HG03575 (cell line): Measurements from ENCODE around the gene CCDC88B.

Experiments
- ATAC-seq: cut with Tn5 transposase; IDR thresholded peaks from one replicate; pipeline ENCODE4 v1.9.1; 2021; ENCODE audit not compliant: unreplicated experiment, insufficient number of reproducible peaks, low FRiP score; ENCODE audit errors: extremely low read depth

The CCDC88B gene

GRCh38 chr11:64339754-64340408, at the start of gene CCDC88B:
TSS of gene CCDC88B (plus strand) at chr11:64340204. CDS start at chr11:64340267, 63 bp downstream.
- no peak for ATAC-seq

- no peak for ATAC-seq
Measured at GRCh38 chr11:64290352-64291261, 49.4 kb upstream of the CCDC88B start.

GRCh38 chr11:64291262-64291751, 48.7 kb upstream of the CCDC88B start, which contains the start of gene KCNK4:
TSS of gene KCNK4 (plus strand) at chr11:64291302. CDS start at chr11:64293019, 1,717 bp downstream.
- no peak for ATAC-seq

- no peak for ATAC-seq
Measured at GRCh38 chr11:64291752-64292459, 48.1 kb upstream of the CCDC88B start.

DNA sequence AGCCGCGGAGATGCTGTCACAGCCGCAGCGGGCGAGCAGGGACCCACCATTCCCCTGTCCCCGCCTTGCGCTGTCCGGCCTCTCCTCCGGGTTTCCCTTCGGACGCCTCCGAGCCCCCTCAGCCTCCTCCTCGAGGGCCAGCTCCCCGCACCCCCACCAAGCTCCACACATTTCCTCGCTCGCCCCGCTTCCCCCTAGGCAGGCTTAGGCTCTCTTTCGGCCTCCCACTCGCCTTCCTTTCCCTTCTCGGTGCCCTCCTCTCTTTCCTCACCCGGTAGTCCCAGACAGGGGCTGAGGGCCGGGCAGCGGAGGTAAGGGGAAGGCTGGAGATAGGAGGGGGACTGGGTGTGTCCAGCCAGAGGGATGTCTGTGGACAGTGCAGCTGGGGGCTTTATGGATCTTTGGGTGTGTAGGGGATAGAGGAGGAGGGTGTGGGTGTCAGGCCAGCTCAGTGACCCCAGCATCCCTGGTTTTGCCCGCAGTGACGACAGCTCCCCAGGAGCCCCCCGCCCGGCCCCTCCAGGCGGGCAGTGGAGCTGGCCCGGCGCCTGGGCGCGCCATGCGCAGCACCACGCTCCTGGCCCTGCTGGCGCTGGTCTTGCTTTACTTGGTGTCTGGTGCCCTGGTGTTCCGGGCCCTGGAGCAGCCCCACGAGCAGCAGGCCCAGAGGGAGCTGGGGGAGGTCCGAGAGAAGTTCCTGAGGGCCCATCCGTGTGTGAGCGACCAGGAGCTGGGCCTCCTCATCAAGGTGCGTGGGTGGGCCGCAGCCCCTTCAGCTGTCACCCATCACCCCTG, 47.3 kb upstream of the CCDC88B start:
- ATAC-seq = no peak

GRCh38 chr11:64294774-64295173, 45.2 kb upstream of the CCDC88B start:
- ATAC-seq = no peak

DNA sequence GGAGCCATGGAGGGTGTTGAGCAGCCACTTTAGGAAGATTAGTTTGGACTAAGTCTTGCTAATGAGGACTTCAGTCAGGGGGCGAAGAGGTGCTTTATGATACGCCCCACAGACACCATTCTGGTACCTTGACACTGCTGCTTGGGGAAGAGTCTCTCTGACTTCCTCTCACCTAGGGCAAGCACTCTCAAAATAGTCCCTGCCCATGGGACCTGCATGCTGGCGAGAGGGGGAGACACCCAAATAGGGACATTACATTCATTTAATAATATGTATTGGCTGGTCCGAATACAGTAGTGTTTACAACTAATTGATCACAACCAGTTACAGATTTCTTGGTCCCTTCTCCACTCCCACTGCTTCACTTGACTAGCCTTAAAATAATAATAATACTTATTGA, 44.2 kb upstream of the CCDC88B start:
- ATAC-seq = no peak

DNA sequence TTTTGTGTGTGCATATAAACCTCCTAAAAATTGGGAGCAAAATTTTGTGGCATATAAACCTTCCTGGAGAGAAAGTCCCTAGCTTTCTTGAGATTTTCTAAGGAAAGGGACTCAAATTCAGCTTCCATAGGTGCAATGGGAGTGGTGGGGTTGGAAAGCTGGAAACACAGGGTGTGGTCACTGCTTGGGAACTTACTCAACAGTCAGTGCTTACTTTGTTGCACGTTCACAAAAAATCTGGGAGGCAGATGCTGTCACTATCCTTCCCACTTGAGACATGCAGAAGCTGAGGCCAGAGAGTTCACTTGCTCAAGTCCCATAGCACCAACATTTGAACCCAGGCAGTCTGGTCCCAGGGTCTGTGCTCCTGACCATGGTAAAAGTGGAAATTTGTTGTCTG, 43.8 kb upstream of the CCDC88B start:
- ATAC-seq = no peak

DNA sequence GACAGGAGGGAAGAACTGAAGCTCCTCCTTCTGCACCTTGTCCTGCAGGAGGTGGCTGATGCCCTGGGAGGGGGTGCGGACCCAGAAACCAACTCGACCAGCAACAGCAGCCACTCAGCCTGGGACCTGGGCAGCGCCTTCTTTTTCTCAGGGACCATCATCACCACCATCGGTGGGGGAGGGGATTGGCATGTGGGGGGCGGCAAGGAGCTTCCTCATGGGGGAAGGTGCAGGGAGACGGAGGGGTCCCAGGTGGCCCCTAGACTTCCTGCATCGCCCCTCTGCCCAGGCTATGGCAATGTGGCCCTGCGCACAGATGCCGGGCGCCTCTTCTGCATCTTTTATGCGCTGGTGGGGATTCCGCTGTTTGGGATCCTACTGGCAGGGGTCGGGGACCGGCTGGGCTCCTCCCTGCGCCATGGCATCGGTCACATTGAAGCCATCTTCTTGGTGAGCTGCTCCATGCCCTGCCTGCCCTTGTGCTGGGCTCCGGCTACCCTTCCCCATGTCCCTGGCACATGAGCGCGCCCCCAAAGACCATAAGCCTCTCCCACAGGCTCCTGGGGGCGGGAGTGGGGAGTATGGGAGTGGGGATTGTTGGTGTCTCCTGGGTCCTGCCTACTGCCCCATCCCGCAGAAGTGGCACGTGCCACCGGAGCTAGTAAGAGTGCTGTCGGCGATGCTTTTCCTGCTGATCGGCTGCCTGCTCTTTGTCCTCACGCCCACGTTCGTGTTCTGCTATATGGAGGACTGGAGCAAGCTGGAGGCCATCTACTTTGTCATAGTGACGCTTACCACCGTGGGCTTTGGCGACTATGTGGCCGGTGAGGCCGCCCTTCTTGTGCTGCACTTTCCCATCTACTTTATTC, 42.9 kb upstream of the CCDC88B start:
- no peak for ATAC-seq

DNA sequence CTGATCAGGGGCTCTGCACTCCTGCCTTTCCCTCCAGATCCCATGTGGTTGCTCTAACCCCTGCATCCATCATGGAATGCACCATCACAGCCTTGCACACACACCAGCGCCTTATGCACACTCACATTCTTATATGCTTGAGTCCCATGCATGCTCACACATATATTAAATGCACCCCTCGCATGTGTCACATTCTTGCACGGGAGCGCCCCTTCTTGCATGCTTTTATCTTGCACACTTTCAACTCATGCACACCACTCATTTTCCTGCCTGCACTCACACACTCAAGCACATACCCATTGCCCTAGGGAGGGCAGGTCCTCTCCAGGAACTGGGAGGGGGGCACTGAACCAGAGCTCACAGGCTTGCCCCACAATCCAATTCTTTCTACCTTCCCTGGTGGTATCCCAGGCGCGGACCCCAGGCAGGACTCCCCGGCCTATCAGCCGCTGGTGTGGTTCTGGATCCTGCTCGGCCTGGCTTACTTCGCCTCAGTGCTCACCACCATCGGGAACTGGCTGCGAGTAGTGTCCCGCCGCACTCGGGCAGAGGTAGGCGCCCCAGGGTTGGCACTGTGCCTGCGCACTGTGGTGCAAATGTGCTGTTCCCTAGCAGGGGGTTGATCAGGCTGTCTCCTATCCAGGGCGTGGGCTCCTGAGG, 42.2 kb upstream of the CCDC88B start:
- no peak for ATAC-seq

DNA sequence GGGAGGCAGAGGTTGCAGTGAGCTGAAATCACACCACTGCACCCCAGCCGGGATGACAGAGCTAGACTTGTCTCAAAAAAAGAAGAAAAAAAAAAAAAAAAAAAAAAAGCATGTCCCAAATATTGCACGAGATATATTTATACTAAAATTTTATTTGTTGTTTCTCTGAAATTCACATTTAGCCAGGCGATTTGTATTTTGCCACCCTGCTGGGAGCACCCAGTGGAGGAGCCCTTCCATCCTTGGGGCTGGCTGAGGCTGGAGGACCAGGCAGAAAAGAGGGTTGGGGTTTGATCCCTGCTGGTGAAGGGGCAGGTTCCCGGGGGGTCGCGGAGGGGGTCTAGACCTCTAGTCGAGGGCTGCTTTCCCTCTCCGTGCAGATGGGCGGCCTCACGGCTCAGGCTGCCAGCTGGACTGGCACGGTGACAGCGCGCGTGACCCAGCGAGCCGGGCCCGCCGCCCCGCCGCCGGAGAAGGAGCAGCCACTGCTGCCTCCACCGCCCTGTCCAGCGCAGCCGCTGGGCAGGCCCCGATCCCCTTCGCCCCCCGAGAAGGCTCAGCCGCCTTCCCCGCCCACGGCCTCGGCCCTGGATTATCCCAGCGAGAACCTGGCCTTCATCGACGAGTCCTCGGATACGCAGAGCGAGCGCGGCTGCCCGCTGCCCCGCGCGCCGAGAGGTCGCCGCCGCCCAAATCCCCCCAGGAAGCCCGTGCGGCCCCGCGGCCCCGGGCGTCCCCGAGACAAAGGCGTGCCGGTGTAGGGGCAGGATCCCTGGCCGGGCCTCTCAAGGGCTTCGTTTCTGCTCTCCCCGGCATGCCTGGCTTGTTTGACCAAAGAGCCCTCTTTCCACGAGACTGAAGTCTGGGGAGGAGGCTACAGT, 40.8 kb upstream of the CCDC88B start:
- ATAC-seq = no peak

DNA sequence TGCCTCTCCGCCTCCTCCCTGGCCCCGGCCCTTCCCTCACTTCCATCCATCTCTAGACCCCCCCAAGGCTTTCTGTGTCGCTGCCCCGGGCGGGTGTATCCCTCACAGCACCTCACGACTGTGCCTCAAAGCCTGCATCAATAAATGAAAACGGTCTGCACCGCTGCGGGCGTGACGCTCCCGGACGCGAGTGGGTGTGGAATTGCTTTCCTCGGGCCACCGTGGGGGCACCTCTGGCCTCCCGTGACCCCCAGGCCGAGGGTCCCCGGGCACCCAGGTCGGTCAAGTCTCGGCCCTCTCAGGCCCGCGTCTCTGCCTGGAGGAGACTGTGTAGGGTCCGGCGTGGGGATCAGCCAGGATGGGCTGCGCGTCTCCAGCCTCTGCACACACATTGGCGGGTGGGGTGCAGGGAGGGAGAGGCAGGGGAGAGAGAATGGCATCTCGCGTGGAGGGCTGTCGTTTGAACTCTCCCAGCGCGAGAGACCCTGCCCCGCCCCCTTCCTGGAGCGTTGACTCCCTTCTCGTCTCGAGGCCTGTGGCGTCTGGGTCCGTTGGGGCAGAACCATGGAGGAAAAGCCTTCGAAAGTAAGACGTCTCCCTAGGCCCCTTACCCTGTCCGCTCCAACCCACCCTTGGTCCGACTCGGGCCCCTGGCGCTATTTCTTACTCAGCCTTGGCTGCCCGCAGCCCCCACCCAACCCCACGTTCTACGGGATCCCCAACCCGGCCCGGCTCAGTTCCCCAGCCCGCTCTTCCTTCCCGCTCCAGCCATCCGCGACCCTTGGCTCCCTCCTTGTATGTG, 40.0 kb upstream of the CCDC88B start, which contains the start of gene CATSPERZ:
Gene CATSPERZ, plus strand, starts transcription at position 512 of the 802 bp plus-strand sequence. Its CDS starts 53 bp downstream, at position 565.
- no peak for ATAC-seq

DNA sequence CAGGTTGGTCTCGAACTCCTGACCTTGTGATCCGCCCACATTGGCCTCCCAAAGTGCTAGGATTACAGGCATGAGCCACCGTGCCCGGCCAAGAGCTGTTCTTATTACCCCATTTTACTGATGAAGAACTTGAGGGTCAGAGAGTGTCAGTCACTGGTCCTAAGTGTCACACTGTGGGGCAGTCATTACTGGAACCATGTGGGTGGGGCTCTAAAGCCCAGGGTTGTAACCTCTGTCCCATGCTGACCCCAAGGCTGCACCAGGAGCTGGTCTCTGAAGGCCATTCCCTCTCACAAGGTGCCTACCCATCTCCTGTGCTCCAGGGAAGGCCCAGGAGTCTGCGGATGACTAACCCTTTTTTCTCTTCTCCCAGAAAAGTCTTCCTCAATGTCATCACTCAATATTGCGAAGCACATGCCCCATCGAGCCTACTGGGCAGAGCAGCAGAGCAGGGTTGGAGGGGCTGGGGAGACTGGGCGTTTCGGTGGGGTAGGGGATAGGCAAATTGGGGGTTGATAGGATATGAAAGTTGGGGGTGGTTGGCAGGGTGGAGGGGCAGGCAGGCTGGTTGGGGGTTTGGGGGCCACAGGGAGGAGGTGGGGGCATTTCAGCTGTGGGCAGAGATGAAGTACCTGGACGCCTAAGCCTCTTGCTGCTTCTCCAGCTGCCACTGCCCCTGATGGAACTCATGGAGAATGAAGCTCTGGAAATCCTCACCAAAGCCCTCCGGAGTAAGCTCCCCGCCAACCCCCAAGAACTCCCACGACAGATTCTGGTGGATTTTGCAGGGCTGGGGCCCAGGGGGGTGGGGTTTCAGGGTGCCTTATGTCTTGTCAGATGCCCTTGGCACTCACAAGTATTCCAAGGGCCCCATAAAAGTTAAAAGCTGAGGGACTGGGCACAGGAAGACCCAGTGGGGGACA, 36.6 kb upstream of the CCDC88B start:
- no peak for ATAC-seq

DNA sequence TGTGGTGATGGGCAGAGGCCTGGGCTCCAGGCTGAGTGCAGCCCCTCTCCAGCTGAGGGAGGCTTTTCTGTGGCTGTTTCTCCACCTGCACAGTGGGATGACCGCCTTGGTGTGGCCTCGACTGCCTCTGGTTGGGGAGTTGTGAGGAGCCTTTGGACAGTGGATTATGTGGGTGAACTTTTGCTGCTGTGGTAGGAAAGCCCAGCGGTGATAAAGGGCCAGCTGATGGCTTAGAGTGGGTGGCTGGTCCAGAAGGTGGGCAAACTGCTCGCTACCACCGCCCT, 36.0 kb upstream of the CCDC88B start:
- ATAC-seq = no peak
